ENCODE measurements around the gene RNF152.

Gene RNF152

GRCh38 chr18:61926532-61926931 is 33.7 kb upstream of the RNF152 start:
- no peak for DNase-seq (ENCODE audit: low spot score)
- no peak overlapping the region for H3K27ac ChIP-seq
- POLR2A ChIA-PET (ENCODE audit: low non-redundant PET), result no interaction called here
- TF ChIP-seq, protein P1, sequence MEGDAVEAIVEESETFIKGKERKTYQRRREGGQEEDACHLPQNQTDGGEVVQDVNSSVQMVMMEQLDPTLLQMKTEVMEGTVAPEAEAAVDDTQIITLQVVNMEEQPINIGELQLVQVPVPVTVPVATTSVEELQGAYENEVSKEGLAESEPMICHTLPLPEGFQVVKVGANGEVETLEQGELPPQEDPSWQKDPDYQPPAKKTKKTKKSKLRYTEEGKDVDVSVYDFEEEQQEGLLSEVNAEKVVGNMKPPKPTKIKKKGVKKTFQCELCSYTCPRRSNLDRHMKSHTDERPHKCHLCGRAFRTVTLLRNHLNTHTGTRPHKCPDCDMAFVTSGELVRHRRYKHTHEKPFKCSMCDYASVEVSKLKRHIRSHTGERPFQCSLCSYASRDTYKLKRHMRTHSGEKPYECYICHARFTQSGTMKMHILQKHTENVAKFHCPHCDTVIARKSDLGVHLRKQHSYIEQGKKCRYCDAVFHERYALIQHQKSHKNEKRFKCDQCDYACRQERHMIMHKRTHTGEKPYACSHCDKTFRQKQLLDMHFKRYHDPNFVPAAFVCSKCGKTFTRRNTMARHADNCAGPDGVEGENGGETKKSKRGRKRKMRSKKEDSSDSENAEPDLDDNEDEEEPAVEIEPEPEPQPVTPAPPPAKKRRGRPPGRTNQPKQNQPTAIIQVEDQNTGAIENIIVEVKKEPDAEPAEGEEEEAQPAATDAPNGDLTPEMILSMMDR (conservative IDR thresholded peaks at IDR 0.05; ENCODE audit: low read depth), result no peak
- CTCF ChIA-PET, result no interaction called here

GRCh38 chr18:61924550-61924949 is 31.7 kb upstream of the RNF152 start:
- TF ChIP-seq, protein P1 (conservative IDR thresholded peaks at IDR 0.05; ENCODE audit: low read depth), result no peak
- CTCF ChIA-PET, result no interaction called here
- POLR2A ChIA-PET (ENCODE audit: low non-redundant PET), result no interaction called here
- DNase-seq (ENCODE audit: low spot score), result no peak
- H3K27ac ChIP-seq, result no peak overlapping the region

DNA sequence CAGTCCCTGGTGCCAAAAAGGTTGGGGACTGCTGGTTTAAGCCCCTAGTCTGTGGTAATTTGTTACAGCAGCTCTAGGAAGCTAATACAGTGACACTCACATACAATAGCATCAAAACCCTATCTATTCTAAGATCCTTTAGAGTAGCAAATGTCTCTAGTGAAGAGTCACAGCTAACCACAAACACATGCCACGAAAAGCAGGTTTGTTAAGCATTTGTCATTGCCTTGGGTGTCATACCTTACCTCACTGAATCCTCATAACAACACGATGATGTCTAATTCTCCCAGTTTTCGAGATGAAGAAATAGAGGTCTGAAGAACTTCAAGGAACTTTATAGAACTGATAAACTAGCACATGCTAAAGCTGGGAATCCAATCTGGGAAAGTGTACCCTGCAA is 29.6 kb upstream of the RNF152 start:
- ChIA-PET POLR2A (ENCODE audit: low non-redundant PET) (no interaction called here), CTCF (no interaction called here)
- TF ChIP-seq, protein P1 (conservative IDR thresholded peaks at IDR 0.05; ENCODE audit: low read depth), result no peak
- no peak overlapping the region for H3K27ac ChIP-seq
- DNase-seq (ENCODE audit: low spot score), result no peak

DNA sequence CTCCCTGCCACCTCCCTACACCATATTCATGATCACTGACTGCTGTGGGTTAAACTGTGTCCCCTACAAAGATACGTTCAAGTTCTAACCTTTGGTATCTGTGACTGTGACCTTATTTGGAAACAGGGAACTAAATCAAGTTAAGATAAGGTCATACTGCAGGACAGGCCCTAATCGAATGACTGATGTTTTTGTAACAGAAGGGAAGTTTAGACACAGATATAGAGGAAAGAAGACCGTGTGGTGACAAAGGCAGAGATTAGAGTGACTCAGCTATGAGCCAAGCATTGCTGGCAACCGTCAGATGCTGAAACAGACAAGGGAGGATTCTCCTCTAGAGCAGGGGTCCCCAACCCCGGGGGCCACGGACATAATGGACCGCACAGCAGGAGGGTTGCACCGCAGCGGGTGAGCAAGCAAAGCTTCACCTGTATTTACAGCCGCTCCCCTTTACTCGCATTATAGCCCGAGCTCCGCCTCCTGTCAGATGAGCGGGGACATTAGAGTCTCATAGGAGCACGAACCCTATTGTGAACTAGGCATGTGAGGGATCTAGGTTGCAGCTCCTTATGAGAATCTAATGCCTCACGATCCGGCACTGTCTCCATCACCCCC is 28.9 kb upstream of the RNF152 start:
- ChIA-PET CTCF (no interaction called here), POLR2A (ENCODE audit: low non-redundant PET) (no interaction called here)
- TF ChIP-seq, protein P1 (conservative IDR thresholded peaks at IDR 0.05; ENCODE audit: low read depth), result no peak
- no peak for DNase-seq (ENCODE audit: low spot score)
- no peak overlapping the region for H3K27ac ChIP-seq

DNA sequence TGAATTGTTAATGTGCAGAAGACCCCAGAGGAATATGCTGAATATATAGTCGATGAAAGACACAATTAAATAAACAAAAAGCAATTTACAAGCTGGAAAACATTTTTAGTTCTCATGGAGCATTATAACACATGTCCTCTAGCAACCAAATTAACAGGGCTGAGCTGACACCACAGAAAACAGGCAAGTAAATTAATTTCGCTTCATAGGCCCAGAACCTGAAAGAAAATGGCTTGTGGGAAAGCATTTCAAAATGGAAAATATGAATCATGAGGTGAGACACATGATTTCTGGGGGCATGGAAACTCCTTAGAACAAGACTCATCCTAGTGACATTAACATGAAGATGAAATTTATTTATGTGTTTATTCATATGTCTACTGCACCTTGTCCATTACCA is 25.0 kb upstream of the RNF152 start:
- no peak overlapping the region for H3K27ac ChIP-seq
- DNase-seq (ENCODE audit: low spot score), result no peak
- TF ChIP-seq, protein P1 (conservative IDR thresholded peaks at IDR 0.05; ENCODE audit: low read depth), result no peak
- POLR2A ChIA-PET (ENCODE audit: low non-redundant PET), result no interaction called here
- CTCF ChIA-PET, result no interaction called here

- ChIA-PET POLR2A (ENCODE audit: low non-redundant PET) (no interaction called here), CTCF (no interaction called here)
- no peak overlapping the region for H3K27ac ChIP-seq
- no peak for DNase-seq (ENCODE audit: low spot score)
- TF ChIP-seq, protein P1 (conservative IDR thresholded peaks at IDR 0.05; ENCODE audit: low read depth), result no peak
Measured at GRCh38 chr18:61912476-61912875, 19.7 kb upstream of the RNF152 start.

GRCh38 chr18:61910101-61910500 is 17.3 kb upstream of the RNF152 start:
- CTCF ChIA-PET, result no interaction called here
- POLR2A ChIA-PET (ENCODE audit: low non-redundant PET), result no interaction called here
- H3K27ac ChIP-seq, result no peak overlapping the region
- no peak for DNase-seq (ENCODE audit: low spot score)
- TF ChIP-seq, protein P1 (conservative IDR thresholded peaks at IDR 0.05; ENCODE audit: low read depth), result no peak
